ENCODE measurements around the gene WSB1. TPM values are rescaled to one million over a fixed set of nuclear protein-coding genes. Genes with fewer than 3 reads are reported as not detected.
A peak's percentile ranks its signal among the peaks of the same experiment; 100 is the strongest.

WSB1 gene
- total and polyA plus RNA-seq, 9 of the 15 experiments (the other 6 are each of a cell fraction or from before 2014, with no cell fraction given) = 22.8 to 229 (median 81.1) TPM

DNA sequence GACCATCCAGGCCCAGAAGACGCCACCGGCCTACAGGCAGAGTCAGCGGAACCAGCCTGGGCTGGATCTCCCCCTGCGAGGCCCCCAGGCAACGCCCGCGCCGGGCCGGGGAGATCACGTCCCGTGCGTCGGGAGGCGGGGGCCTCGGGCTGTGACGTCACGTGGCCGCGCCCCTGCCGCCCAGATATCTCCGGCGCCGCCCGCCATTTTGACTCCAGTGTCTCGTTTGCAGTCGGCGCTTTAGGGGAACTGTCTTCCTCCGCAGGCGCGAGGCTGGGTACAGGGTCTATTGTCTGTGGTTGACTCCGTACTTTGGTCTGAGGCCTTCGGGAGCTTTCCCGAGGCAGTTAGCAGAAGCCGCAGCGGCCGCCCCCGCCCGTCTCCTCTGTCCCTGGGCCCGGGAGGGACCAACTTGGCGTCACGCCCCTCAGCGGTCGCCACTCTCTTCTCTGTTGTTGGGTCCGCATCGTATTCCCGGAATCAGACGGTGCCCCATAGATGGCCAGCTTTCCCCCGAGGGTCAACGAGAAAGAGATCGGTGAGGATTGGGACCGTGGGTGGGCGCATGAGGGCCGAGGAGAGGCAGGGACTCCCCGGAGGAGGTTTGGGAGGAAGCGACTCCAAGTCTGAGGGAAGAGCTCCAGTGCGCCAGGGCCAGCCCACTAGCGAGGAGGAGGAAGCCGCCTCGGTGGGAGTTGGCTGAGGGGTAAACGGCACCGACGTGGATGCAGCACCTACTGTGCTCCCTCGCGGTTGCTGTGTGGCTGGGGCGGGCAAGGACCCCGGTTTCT is at the start of gene WSB1 (continued):
- TF ChIP-seq ZNF436 (CRISPR knock-in tag; IDR thresholded peaks at IDR 0.05) = no peak; the same call in 1 of the 2 replicates
- no peak for TF ChIP-seq NR1H2 (CRISPR knock-in tag; IDR thresholded peaks at IDR 0.05)
- TF ChIP-seq PHF8 (IDR thresholded peaks at IDR 0.05; ENCODE audit: borderline replicate concordance, low read length) = peak; percentile 98
- TF ChIP-seq, protein P1, sequence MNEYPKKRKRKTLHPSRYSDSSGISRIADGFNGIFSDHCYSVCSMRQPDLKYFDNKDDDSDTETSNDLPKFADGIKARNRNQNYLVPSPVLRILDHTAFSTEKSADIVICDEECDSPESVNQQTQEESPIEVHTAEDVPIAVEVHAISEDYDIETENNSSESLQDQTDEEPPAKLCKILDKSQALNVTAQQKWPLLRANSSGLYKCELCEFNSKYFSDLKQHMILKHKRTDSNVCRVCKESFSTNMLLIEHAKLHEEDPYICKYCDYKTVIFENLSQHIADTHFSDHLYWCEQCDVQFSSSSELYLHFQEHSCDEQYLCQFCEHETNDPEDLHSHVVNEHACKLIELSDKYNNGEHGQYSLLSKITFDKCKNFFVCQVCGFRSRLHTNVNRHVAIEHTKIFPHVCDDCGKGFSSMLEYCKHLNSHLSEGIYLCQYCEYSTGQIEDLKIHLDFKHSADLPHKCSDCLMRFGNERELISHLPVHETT (CRISPR knock-in tag; conservative IDR thresholded peaks at IDR 0.05 in 1 of 2, IDR thresholded peaks at IDR 0.05 in 1 of 2) = no peak
- no peak for TF ChIP-seq TCFL5 (CRISPR knock-in tag; conservative IDR thresholded peaks at IDR 0.05)
- TF ChIP-seq ARHGAP35 (IDR thresholded peaks at IDR 0.05; ENCODE audit: partially characterized antibody) = no peak
- no peak for TF ChIP-seq NR4A1 (CRISPR knock-in tag; IDR thresholded peaks at IDR 0.05)
- TF ChIP-seq NR4A1 (tag; IDR thresholded peaks at IDR 0.05) = no peak
- peak; percentile 71; the same call in 1 of the 2 replicates for TF ChIP-seq KLF13 (tag; IDR thresholded peaks at IDR 0.05; ENCODE audit: borderline replicate concordance, low read depth)
- no peak for TF ChIP-seq GATAD2B (IDR thresholded peaks at IDR 0.05; ENCODE audit: borderline replicate concordance)
- peak; percentile 30; the same call in 1 of the 2 replicates for TF ChIP-seq CBFA2T2 (conservative IDR thresholded peaks at IDR 0.05)
- no peak for TF ChIP-seq ZNF785 (CRISPR knock-in tag; IDR thresholded peaks at IDR 0.05)
- TF ChIP-seq ZNF3 (CRISPR knock-in tag; IDR thresholded peaks at IDR 0.05) = no peak
- no peak for TF ChIP-seq SNRNP70 (optimal IDR thresholded peaks at IDR 0.05; ENCODE audit: low read depth, low read length)
- TF ChIP-seq, protein P2, sequence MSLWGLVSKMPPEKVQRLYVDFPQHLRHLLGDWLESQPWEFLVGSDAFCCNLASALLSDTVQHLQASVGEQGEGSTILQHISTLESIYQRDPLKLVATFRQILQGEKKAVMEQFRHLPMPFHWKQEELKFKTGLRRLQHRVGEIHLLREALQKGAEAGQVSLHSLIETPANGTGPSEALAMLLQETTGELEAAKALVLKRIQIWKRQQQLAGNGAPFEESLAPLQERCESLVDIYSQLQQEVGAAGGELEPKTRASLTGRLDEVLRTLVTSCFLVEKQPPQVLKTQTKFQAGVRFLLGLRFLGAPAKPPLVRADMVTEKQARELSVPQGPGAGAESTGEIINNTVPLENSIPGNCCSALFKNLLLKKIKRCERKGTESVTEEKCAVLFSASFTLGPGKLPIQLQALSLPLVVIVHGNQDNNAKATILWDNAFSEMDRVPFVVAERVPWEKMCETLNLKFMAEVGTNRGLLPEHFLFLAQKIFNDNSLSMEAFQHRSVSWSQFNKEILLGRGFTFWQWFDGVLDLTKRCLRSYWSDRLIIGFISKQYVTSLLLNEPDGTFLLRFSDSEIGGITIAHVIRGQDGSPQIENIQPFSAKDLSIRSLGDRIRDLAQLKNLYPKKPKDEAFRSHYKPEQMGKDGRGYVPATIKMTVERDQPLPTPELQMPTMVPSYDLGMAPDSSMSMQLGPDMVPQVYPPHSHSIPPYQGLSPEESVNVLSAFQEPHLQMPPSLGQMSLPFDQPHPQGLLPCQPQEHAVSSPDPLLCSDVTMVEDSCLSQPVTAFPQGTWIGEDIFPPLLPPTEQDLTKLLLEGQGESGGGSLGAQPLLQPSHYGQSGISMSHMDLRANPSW (CRISPR knock-in tag; IDR thresholded peaks at IDR 0.05) = peak; percentile 43; the same call in 1 of the 2 replicates
- peak; percentile 95 for TF ChIP-seq POLR2H (tag; IDR thresholded peaks at IDR 0.05; ENCODE audit: low read depth)
- TF ChIP-seq, protein P3, sequence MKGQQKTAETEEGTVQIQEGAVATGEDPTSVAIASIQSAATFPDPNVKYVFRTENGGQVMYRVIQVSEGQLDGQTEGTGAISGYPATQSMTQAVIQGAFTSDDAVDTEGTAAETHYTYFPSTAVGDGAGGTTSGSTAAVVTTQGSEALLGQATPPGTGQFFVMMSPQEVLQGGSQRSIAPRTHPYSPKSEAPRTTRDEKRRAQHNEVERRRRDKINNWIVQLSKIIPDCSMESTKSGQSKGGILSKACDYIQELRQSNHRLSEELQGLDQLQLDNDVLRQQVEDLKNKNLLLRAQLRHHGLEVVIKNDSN (CRISPR knock-in tag; IDR thresholded peaks at IDR 0.05) = peak; percentile 84
- no peak for TF ChIP-seq CEBPB (tag; IDR thresholded peaks at IDR 0.05)
- peak; percentile 80; the same call in 1 of the 2 replicates for TF ChIP-seq ZBED1 (IDR thresholded peaks at IDR 0.05)
- TF ChIP-seq POU5F1 (IDR thresholded peaks at IDR 0.05; ENCODE audit: borderline replicate concordance, low read depth, low read length, partially characterized antibody) = no peak
- no peak for TF ChIP-seq TGIF2 (CRISPR knock-in tag; IDR thresholded peaks at IDR 0.05)
- TF ChIP-seq NCOA2 (IDR thresholded peaks at IDR 0.05; ENCODE audit: partially characterized antibody in 2 of 2) = no peak
- no peak for TF ChIP-seq BDP1 (IDR thresholded peaks at IDR 0.05; ENCODE audit: insufficient read depth, insufficient read length)
